GM19025 (cell line): Measurements from ENCODE around the gene PDGFA.
"Not testable (repeated sequence)": the region's sequence is repeated elsewhere in the genome, so short reads cannot be mapped to it uniquely, and the experiment has no call there.

Experiments
- ATAC-seq: cut with Tn5 transposase; IDR thresholded peaks from one replicate; pipeline ENCODE4 v1.9.1; 2021; ENCODE audit warnings: mild to moderate bottlenecking, low read depth, moderate library complexity; ENCODE audit not compliant: unreplicated experiment

Gene PDGFA

GRCh38 chr7:552868-553635 is 33.4 kb upstream of the PDGFA start:
- ATAC-seq, result no peak

- ATAC-seq, result not testable (repeated sequence)
These were observed 32.7 kb upstream of the PDGFA start for GRCh38 chr7:552151-552867.

- not testable (repeated sequence) for ATAC-seq
These were observed 31.9 kb upstream of the PDGFA start for GRCh38 chr7:551615-551970.

- ATAC-seq, result no peak
These were observed 31.4 kb upstream of the PDGFA start for GRCh38 chr7:550881-551614.

GRCh38 chr7:549891-550625 is 30.4 kb upstream of the PDGFA start:
- no peak for ATAC-seq

- ATAC-seq, result no peak
These were observed 29.6 kb upstream of the PDGFA start for GRCh38 chr7:549066-549890.

GRCh38 chr7:548401-548800 is 28.8 kb upstream of the PDGFA start:
- no peak for ATAC-seq

GRCh38 chr7:545470-545869 is 25.8 kb upstream of the PDGFA start:
- no peak for ATAC-seq

- no peak for ATAC-seq
These were observed 24.9 kb upstream of the PDGFA start for GRCh38 chr7:544338-545221.

- no peak for ATAC-seq
These were observed 24.1 kb upstream of the PDGFA start for GRCh38 chr7:543501-544337.

GRCh38 chr7:542713-543500 is 23.3 kb upstream of the PDGFA start:
- ATAC-seq, result no peak

- no peak for ATAC-seq
These were observed 22.6 kb upstream of the PDGFA start for GRCh38 chr7:542131-542712.

GRCh38 chr7:541661-542060 is 22.0 kb upstream of the PDGFA start:
- no peak for ATAC-seq

- no peak for ATAC-seq
These were observed 21.4 kb upstream of the PDGFA start for GRCh38 chr7:540997-541396.

GRCh38 chr7:540579-540978 is 20.9 kb upstream of the PDGFA start:
- ATAC-seq, result no peak

- no peak for ATAC-seq
These were observed 20.2 kb upstream of the PDGFA start for GRCh38 chr7:539731-540411.
